ENCODE results near the gene MINDY4.
A peak's percentile ranks its signal among the peaks of the same experiment; 100 is the strongest.

MINDY4 gene

DNA sequence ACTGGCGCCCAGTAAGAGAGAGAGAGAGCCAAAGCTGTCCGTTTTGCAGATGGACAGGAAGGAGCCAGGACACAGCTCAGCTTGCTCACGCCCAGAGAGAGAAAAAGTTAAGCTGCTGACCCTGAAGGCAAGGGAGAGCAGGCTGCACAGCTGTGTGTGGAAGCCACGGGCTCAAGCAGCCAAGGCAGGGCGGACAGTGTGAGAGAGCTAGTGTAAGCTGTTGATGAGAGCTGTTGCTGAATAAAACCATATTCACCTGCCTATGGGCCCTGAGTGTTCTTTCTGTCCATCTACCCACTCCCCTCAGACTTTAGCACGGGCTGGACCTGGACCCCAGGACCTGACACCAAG is 13.9 kb upstream of the MINDY4 start:
- Mint-ChIP-seq H3K27ac (peak overlapping the region in 2 of 3 experiments; percentile 68 to 73), H3K9me3 (no peaks in the 10 kb centered on the region), H3K4me1 (peaks cover 52% of the 10 kb centered on the region), H3K27me3 (ENCODE audit: low read depth) (no peaks in the 10 kb centered on the region), H3K4me3 (no peak overlapping the region), H3K36me3 (ENCODE audit: low read depth) (peaks cover 10% of the 10 kb centered on the region)
- TF ChIP-seq CTCF (IDR thresholded peaks at IDR 0.05; ENCODE audit: unreplicated experiment in 3 of 3), result no peak

DNA sequence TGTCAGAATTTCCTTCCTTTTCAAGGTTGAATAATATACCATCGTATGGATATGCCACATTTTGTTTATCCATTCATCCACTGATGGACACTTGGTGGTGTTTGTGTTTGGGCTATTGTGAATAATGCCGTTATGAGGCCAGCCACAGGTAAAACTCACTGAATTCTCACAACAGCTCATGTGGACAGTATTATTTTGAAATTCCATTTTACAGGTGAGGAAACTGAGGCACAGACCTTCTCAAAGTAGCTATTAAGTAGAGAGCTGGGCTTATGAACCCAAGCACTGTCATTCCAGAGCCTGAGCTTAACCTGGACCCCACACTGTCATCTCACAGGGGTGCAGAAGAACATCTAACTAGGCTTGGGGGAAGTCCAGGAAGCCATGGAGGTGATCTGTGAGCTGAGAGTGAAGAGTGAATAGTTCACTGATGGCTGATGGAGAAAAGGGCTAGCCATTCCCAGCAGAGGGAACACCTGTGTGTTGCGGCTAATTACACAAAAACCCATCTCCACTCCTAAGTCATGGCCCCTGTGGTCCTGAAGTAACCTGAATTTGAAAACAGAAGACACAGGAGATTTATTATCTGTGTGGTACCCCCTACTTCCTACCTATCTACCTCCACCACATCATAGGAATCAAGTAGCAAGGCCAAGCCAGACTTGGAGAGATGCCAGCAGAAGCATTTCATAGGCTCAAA is 10.6 kb upstream of the MINDY4 start:
- Mint-ChIP-seq H3K4me3 (no peak overlapping the region), H3K4me1 (peaks cover 45% of the 10 kb centered on the region), H3K9me3 (no peaks in the 10 kb centered on the region), H3K36me3 (ENCODE audit: low read depth) (peaks cover 4% of the 10 kb centered on the region), H3K27ac (peak overlapping the region in 2 of 3 experiments; percentile 67 to 81), H3K27me3 (ENCODE audit: low read depth) (no peaks in the 10 kb centered on the region)
- no peak for TF ChIP-seq CTCF (IDR thresholded peaks at IDR 0.05; ENCODE audit: unreplicated experiment in 3 of 3)

GRCh38 chr7:30761214-30762156 is 9.7 kb upstream of the MINDY4 start:
- no peaks in the 10 kb centered on the region for H3K27me3 Mint-ChIP-seq (ENCODE audit: low read depth)
- H3K36me3 Mint-ChIP-seq (ENCODE audit: low read depth), result peaks cover 4% of the 10 kb centered on the region
- H3K4me1 Mint-ChIP-seq, result peaks cover 40% of the 10 kb centered on the region
- H3K4me3 Mint-ChIP-seq, result no peak overlapping the region
- TF ChIP-seq CTCF (IDR thresholded peaks at IDR 0.05; ENCODE audit: unreplicated experiment in 3 of 3), result no peak
- H3K9me3 Mint-ChIP-seq, result no peaks in the 10 kb centered on the region
- H3K27ac Mint-ChIP-seq, result peak overlapping the region in 2 of 3 experiments; percentile 67 to 81

GRCh38 chr7:30764030-30764975 is 6.9 kb upstream of the MINDY4 start:
- Mint-ChIP-seq H3K4me3 (no peak overlapping the region), H3K9me3 (no peaks in the 10 kb centered on the region), H3K27ac (peak overlapping the region; percentile 73 to 89 (median 83))

More at GRCh38 chr7:30764030-30764975, 6.9 kb upstream of the MINDY4 start:
- Mint-ChIP-seq H3K27me3 (ENCODE audit: low read depth) (peaks cover 6% of the 10 kb centered on the region), H3K4me1 (peaks cover 34% of the 10 kb centered on the region), H3K36me3 (ENCODE audit: low read depth) (no peaks in the 10 kb centered on the region)
- no peak for TF ChIP-seq CTCF (IDR thresholded peaks at IDR 0.05; ENCODE audit: unreplicated experiment in 3 of 3)

All from nephron (organoid).